LNCaP clone FGC (cell line): Measurements from ENCODE around the gene ST3GAL3.

ENCODE experiments used
- DNase-seq: peaks from one replicate; pipeline ENCODE4 v3.0.0-alpha.2; 2011; ENCODE audit warnings: low read depth
- H3K4me3 ChIP-seq: 2 replicates; pipeline ENCODE4 v1.5.1; 2011; ENCODE audit warnings: mild to moderate bottlenecking, low read depth, low read length, control low read depth
- CTCF ChIP-seq: IDR thresholded peaks from 2 replicates; pipeline ENCODE4 v1.5.1; 2012; ENCODE audit warnings: mild to moderate bottlenecking; ENCODE audit not compliant: control insufficient read depth, insufficient read depth; ENCODE audit errors: extremely low read depth

Gene ST3GAL3

GRCh38 chr1:43796111-43796581, 88.8 kb downstream of the ST3GAL3 start:
- no peak for DNase-seq
- H3K4me3 ChIP-seq = no peak overlapping the region
- no peak for TF ChIP-seq CTCF

GRCh38 chr1:43797891-43798290, 90.6 kb downstream of the ST3GAL3 start:
- DNase-seq = no peak
- H3K4me3 ChIP-seq = no peak overlapping the region

GRCh38 chr1:43799656-43800635, 92.6 kb downstream of the ST3GAL3 start:
- no peak for TF ChIP-seq CTCF
- no peak overlapping the region for H3K4me3 ChIP-seq
- DNase-seq = no peak

More at GRCh38 chr1:43797891-43798290, 90.6 kb downstream of the ST3GAL3 start:
- TF ChIP-seq CTCF = no peak

- no peak for TF ChIP-seq CTCF
- no peak for DNase-seq
- no peak overlapping the region for H3K4me3 ChIP-seq
These were observed 93.4 kb downstream of the ST3GAL3 start for GRCh38 chr1:43800771-43801170.

GRCh38 chr1:43801203-43801602, 93.9 kb downstream of the ST3GAL3 start:
- no peak for DNase-seq
- TF ChIP-seq CTCF = no peak
- H3K4me3 ChIP-seq = no peak overlapping the region

- no peak for TF ChIP-seq CTCF
- DNase-seq = no peak
- H3K4me3 ChIP-seq = no peak overlapping the region
These were observed 95.1 kb downstream of the ST3GAL3 start for GRCh38 chr1:43802356-43802980.
